HEK293T (cell line): Measurements from ENCODE around the gene INVS.
A peak's percentile ranks its signal among the peaks of the same experiment; 100 is the strongest.

Experiments
- CTCF ChIA-PET: fragments of 350-600 bp; formaldehyde crosslinking; extraction: SDS; loops from one replicate; lab custom pipeline; 2021; ENCODE audit warnings: antibody characterized with exemption, inconsistent platforms; lab: Yijun Ruan, JAX
- POLR2A ChIA-PET: fragments of 350-600 bp; formaldehyde crosslinking; extraction: SDS; loops from one replicate; lab custom pipeline; 2020; ENCODE audit warnings: antibody characterized with exemption, inconsistent platforms; lab: Yijun Ruan, JAX
- DNase-seq: peaks from one replicate; pipeline ENCODE4 v3.0.0; 2012; ENCODE audit warnings: mixed read lengths; ENCODE audit errors: extremely low spot score
- ARNT ChIP-seq: fragments of 450-650 bp; IDR thresholded peaks from 2 replicates; pipeline ENCODE4 v1.6.1; 2017; ENCODE audit warnings: mild to moderate bottlenecking
- BHLHE40 ChIP-seq: fragments of 450-650 bp; IDR thresholded peaks from 2 replicates; pipeline ENCODE4 v1.6.1; 2016; ENCODE audit warnings: mild to moderate bottlenecking, moderate library complexity, borderline replicate concordance
- CTBP1 ChIP-seq: fragments of 450-650 bp; IDR thresholded peaks from 2 replicates; pipeline ENCODE4 v1.6.1; 2016; ENCODE audit warnings: borderline replicate concordance
- ELF4 ChIP-seq: fragments of 450-650 bp; IDR thresholded peaks from 2 replicates; pipeline ENCODE4 v1.6.1; 2017; ENCODE audit warnings: antibody characterized with exemption
- FOXA1 ChIP-seq: fragments of 450-650 bp; IDR thresholded peaks from 2 replicates; pipeline ENCODE4 v1.6.1; 2016; ENCODE audit warnings: mild to moderate bottlenecking
- FOXK2 ChIP-seq: fragments of 450-650 bp; IDR thresholded peaks from 2 replicates; pipeline ENCODE4 v1.6.1; 2016; ENCODE audit warnings: mild to moderate bottlenecking
- FOXM1 ChIP-seq: fragments of 450-650 bp; IDR thresholded peaks from 2 replicates; pipeline ENCODE4 v1.6.1; 2017; ENCODE audit warnings: mild to moderate bottlenecking, borderline replicate concordance
- HDGF ChIP-seq: fragments of 450-650 bp; IDR thresholded peaks from 2 replicates; pipeline ENCODE4 v1.6.1; 2017; ENCODE audit warnings: antibody characterized with exemption, borderline replicate concordance
- L3MBTL2 ChIP-seq: fragments of 450-650 bp; conservative IDR thresholded peaks from 2 replicates; pipeline ENCODE4 v1.6.1; 2016; ENCODE audit warnings: mild to moderate bottlenecking
- LEF1 ChIP-seq: fragments of 450-650 bp; IDR thresholded peaks from 2 replicates; pipeline ENCODE4 v1.6.1; 2017; ENCODE audit warnings: mild to moderate bottlenecking, borderline replicate concordance
- NFRKB ChIP-seq: fragments of 450-650 bp; IDR thresholded peaks from 2 replicates; pipeline ENCODE4 v1.6.1; 2016; ENCODE audit warnings: mild to moderate bottlenecking, moderate library complexity
- SP1 ChIP-seq: fragments of 450-650 bp; IDR thresholded peaks from 2 replicates; pipeline ENCODE4 v1.6.1; 2017
- SUZ12 ChIP-seq: fragments of 450-650 bp; IDR thresholded peaks from 2 replicates; pipeline ENCODE4 v1.6.1; 2016; ENCODE audit warnings: mild to moderate bottlenecking
- TARDBP ChIP-seq: fragments of 450-650 bp; IDR thresholded peaks from 2 replicates; pipeline ENCODE4 v1.6.1; 2016
- ZNF384 ChIP-seq: fragments of 450-650 bp; IDR thresholded peaks from 2 replicates; pipeline ENCODE4 v1.6.1; 2016
- TF ChIP-seq, protein P1 (sequence below): fragments of 450-650 bp; IDR thresholded peaks from 2 replicates; pipeline ENCODE4 v1.6.1; 2016

Gene INVS

DNA sequence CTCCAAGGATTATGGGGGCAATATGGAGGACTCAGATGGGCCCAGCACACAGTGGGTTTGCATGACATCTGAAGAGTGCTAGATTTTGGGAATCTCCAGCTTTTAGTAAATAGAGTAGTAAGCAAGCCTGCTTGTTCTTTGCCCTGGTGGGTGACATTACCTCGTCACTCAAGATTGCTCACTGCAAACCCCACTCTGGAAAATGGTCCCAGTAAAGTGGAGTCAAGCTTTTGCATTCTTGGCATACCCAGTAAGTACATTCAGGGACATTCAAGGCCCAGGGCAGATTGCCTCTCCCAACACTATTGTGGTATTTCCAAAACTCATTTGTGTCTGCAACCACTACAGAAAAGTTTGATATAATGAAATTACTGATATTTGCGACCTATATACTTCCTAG lies 118.5 kb downstream of the INVS start:
- POLR2A ChIA-PET: no interaction called here
- TF ChIP-seq ARNT (no peak), CTBP1 (no peak), ELF4 (no peak), TARDBP (no peak)
- CTCF ChIA-PET: no interaction called here
- DNase-seq: no peak

GRCh38 chr9:100219347-100219746 lies 120.3 kb downstream of the INVS start:
- POLR2A ChIA-PET: no interaction called here

GRCh38 chr9:100220936-100221335 lies 121.9 kb downstream of the INVS start:
- ChIA-PET POLR2A (no interaction called here), CTCF (no interaction called here)

More at GRCh38 chr9:100219347-100219746, 120.3 kb downstream of the INVS start:
- CTCF ChIA-PET: no interaction called here
- DNase-seq: no peak
- no peak for TF ChIP-seq SP1
- TF ChIP-seq FOXM1: no peak
- no peak for TF ChIP-seq ELF4
- TF ChIP-seq ARNT: no peak
- no peak for TF ChIP-seq CTBP1
- TF ChIP-seq HDGF: no peak

GRCh38 chr9:100221538-100221937 lies 122.5 kb downstream of the INVS start:
- ChIA-PET POLR2A (no interaction called here), CTCF (no interaction called here)
- DNase-seq: no peak
- TF ChIP-seq BHLHE40: no peak
- no peak for TF ChIP-seq FOXM1
- no peak for TF ChIP-seq CTBP1
- TF ChIP-seq, protein P1, sequence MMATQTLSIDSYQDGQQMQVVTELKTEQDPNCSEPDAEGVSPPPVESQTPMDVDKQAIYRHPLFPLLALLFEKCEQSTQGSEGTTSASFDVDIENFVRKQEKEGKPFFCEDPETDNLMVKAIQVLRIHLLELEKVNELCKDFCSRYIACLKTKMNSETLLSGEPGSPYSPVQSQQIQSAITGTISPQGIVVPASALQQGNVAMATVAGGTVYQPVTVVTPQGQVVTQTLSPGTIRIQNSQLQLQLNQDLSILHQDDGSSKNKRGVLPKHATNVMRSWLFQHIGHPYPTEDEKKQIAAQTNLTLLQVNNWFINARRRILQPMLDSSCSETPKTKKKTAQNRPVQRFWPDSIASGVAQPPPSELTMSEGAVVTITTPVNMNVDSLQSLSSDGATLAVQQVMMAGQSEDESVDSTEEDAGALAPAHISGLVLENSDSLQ: no peak
- no peak for TF ChIP-seq SP1
- no peak for TF ChIP-seq FOXK2
- no peak for TF ChIP-seq HDGF
- TF ChIP-seq NFRKB: no peak
- TF ChIP-seq ZNF384: no peak

More at GRCh38 chr9:100220936-100221335, 121.9 kb downstream of the INVS start:
- DNase-seq: no peak
- no peak for TF ChIP-seq FOXK2
- TF ChIP-seq SUZ12: no peak
- no peak for TF ChIP-seq FOXM1
- no peak for TF ChIP-seq NFRKB
- no peak for TF ChIP-seq TARDBP
- no peak for TF ChIP-seq SP1
- TF ChIP-seq ARNT: no peak
- no peak for TF ChIP-seq L3MBTL2
- no peak for TF ChIP-seq ZNF384
- TF ChIP-seq HDGF: no peak
- TF ChIP-seq CTBP1: no peak
- no peak for TF ChIP-seq FOXA1
- TF ChIP-seq BHLHE40: no peak
- TF ChIP-seq LEF1: no peak
- TF ChIP-seq, protein P1: no peak
- no peak for TF ChIP-seq ELF4

- peak; percentile 8 for DNase-seq
- ChIA-PET POLR2A (no interaction called here), CTCF (interaction anchor here (0.6 to 0.7 kb wide), 3 partner anchors 14 to 1062 kb away, joined by 3 to 5 read pairs (median 3); no protein-coding TSS in a partner anchor)
- TF ChIP-seq NFRKB: no peak
- peak; percentile 89 for TF ChIP-seq ZNF384
Measured at GRCh38 chr9:100222674-100223073, 123.6 kb downstream of the INVS start.

- DNase-seq: no peak
- TF ChIP-seq TARDBP (no peak), NFRKB (no peak), SP1 (no peak), LEF1 (no peak), ARNT (no peak), FOXA1 (no peak), ELF4 (no peak), HDGF (no peak), SUZ12 (no peak), BHLHE40 (no peak), CTBP1 (no peak), FOXM1 (no peak), FOXK2 (no peak), ZNF384 (no peak), L3MBTL2 (no peak)
- TF ChIP-seq, protein P1: no peak
- ChIA-PET CTCF (no interaction called here), POLR2A (no interaction called here)
Measured at GRCh38 chr9:100227636-100228035, 128.6 kb downstream of the INVS start.

DNA sequence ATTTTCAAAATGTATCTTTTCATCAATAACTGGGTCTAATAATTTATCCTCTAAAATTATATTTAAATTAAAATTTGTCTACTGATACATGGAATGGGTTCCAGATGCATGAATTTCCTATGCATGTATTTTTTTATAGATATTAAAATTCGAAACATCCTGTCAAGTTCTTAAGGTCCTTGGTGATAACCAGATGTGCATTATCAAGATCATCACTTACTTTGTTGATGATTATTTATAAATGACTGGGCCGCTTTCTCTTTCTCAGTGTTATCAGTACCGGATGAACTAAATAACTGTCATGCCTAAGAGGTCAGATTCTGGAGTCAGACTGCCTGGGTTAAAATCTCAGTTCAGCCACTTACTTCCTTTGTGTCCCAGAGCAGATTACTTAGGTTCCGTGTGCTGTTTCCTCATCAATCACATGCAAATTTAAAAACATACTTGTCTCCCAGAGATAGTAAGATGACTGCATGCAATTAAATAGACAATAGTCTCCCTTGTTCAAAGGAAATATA lies 129.4 kb downstream of the INVS start:
- no peak for DNase-seq
- TF ChIP-seq SP1 (no peak), HDGF (no peak), LEF1 (no peak), ZNF384 (no peak), CTBP1 (no peak), L3MBTL2 (no peak)
- ChIA-PET CTCF (no interaction called here), POLR2A (no interaction called here)
